AG08396 (cell line): ENCODE measurements around the gene DNPH1.

Source experiments
- DNase-seq: peaks from one replicate; pipeline ENCODE4 v3.0.0; 2012; ENCODE audit warnings: low spot score, mixed read lengths

The DNPH1 gene

DNA sequence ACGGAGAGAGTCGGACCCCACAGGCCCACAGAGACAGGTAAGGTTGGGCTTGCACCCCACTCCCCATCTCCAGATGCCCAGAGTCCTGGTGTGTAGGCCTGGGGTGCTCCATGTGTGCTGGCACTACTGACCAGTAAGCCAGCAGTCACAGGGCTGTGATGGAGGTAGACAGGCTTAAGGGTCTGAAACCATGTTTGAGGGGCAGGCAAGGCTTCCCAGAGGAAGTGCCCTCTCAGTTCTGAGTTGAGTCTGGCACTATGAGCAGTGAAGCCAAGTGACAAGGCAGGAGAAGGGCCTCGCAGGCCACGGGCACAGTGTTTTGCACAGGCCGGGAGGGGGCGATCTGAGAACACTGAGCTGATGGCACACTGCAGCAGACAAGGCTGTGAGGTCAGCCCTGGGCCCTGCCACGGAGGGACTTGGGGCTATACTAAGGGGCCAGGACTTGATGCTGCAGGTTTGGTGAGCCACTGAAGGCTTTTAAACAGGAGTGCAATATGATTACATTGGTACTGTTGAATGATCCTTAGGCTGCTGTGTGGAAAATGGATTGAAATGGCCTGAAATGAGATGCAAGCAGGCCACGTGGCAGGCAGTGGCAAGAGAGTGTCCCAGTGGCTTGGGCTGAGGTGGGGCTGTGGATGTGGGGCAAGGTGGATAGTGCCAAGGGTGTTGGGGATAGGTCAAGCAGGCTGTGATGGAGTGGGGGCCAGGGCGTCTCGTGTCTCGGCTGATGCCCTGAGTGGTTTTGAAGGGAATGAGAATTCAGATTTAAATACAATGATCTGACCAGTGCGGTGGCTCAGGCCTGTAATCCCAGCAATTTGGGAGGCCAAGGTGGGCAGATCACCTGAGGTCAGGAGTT, 34.3 kb upstream of the DNPH1 start:
- DNase-seq = peak; percentile 95

DNA sequence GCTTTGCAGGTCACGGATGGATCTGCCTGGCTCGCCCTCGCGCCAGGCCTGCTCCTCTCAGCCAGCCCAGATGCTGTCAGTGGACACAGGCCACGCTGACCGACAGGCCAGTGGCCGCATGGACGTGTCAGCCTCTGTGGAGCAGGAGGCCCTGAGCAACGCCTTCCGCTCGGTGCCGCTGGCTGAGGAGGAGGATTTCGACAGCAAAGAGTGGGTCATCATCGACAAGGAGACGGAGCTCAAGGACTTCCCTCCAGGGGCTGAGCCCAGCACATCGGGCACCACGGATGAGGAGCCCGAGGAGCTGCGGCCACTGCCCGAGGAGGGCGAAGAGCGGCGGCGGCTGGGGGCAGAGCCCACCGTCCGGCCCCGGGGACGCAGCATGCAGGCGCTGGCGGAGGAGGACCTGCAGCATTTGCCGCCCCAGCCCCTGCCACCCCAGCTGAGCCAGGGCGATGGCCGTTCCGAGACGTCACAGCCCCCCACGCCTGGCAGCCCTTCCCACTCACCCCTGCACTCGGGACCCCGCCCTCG, 33.6 kb upstream of the DNPH1 start:
- no peak for DNase-seq

GRCh38 chr6:43262000-43262779, 32.9 kb upstream of the DNPH1 start:
- DNase-seq = no peak

- no peak for DNase-seq
Measured at GRCh38 chr6:43261198-43261597, 31.9 kb upstream of the DNPH1 start.

DNA sequence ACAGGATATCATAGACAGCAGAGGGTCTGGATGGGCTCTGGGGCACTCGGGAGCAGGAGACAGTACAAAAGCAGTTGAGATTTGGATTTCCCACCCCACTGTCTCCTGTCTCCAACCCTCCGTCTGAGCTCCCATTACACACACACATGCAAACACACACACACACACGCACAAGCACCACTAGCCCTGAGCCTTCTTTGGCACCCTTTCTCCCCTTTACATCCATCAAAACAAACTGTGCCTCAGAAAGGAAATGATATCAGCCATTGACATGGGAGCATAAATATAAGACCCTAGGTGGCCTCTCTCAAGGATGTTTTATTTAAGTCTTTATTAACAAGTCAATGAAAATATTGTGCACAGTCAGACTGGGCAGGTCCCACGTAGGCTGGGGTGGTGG, 31.5 kb upstream of the DNPH1 start:
- DNase-seq = no peak

DNA sequence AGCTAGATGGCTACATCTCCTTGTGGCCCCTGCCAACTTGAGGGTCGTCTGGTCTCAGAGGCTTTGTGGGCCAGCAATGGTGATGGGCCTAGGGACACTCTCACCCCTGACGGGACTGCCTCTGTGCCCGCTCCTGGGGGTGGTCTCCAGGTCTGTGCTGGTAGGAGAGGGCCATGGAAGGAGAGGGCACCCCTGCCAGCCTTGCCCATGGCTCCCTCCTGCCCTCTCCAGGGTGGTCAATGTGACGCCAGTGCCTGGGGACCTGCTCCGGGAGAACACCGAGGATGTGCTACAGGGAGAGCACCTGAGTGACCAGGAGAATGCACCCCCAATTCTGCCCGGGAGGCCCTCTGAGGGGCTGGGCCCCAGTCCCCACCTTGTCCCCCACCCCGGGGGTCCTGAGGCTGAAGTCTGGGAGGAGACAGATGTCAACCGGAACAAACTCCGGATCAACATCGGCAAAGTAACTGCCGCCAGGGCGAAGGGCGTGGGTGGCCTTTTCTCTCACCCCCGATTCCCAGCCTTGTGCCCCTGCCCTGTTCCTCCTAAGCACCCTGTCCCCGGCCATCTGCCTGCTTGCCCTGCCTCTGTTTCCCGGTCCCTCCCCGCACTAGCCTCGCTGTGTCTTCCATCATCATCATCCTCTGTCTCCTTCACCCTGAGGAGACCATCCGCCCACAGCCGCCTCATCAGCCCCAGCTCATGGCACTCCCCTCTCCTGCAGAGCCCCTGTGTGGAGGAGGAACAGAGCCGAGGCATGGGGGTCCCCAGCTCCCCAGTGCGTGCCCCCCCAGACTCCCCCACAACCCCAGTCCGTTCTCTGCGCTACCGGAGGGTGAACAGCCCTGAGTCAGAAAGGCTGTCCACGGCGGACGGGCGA, 29.8 kb upstream of the DNPH1 start:
- no peak for DNase-seq

DNA sequence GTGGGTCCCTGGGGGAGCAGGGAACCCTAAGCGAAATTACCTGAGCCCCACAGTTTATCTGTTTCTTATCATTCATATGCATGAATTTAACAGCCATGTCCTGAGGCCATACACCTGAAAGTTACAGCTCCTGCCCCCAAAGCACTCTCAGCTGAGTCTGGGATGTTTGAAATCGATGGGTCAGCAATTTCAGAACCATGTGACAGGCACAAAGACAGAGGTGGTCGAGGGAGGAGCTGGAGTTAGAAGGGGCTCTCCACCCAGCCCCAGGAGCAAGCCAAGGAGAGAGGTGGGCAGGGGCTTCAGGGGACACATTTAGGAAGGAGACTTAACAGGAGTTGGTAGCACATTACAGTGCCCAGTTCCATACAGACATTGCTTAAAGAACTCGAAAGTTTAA, 28.9 kb upstream of the DNPH1 start:
- no peak for DNase-seq

DNA sequence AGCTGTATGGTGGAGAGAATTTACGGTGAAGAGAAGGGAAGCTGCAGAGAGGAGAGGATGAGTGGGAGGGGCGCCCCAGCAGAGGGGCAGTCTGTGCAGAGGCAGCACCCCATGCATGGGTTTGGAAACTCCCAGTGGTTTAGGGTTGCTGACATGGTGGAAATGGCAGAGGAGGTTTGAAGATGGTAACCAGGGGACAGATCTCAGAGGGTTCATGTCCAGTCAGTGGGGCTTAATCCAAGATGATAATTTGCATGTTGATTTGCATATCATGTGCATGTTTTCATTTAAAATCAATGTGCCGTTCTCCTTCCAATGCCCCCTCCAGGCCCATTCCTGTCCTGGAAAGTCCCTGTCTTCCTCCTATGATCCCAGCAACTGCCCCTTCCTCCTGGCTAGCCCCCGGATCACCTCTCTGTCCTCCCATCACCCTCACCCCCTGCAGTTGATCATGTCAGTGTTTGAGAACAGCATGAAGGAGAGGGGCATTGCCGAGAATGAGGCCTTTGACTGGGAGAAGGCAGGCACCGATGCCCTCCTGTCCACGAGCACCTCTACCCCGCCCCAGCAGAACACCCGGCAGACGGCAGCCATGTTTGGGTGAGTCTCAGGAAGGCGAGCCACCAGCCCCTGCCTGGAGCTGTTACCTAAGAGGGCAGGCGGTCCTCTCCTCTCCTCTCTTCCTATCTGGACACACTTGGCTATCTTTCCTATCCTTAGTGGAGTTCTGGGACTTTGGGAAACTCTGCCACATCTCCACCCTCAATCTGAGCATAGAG, 28.3 kb upstream of the DNPH1 start:
- DNase-seq = no peak

- no peak for DNase-seq
Measured at GRCh38 chr6:43256670-43257366, 27.5 kb upstream of the DNPH1 start.

DNA sequence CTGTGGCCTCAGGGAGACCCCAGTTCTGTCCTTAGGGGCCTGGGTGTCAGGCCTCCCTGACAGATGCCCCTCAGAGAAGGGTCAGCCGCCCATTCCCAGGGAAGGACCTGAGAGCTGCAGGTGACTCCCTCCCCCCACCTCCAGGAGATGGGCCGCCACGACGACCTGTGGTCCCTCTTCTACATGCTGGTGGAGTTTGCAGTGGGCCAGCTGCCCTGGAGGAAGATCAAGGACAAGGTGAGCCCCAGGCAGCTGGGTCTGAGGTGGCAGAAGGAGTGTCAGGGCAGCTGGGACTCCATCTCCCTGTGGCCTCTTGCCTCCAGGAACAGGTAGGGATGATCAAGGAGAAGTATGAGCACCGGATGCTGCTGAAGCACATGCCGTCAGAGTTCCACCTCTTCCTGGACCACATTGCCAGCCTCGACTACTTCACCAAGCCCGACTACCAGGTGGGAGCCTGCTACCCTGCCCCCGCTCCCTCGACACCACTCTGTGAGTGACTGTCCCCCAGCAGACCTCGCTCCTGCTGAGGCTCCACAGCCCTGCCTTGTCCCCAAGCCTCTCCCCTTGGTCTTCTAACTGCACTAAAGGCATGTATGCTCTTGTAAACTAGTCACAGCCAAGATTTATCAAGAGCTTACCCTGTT, 26.2 kb upstream of the DNPH1 start:
- DNase-seq = no peak

DNA sequence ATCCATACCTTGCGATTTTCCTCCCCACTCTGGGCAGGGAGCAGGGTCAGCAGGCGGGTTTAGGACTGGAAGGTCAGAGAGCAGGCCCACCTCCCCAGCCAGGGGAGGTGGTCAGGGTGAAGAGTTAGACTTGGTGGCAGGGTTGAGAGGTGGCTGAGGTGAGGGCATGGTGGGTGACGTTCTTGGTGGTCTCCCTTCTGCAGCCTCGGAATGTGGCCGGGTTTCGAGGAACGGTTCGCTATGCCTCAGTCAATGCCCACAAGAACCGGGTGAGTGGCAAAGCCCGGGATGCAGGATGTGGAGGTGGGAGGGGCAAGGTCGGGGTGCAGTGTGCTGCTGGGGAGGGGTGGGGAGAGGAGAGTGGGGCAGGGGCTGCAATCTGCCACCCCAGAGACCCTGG, 25.6 kb upstream of the DNPH1 start:
- no peak for DNase-seq

DNA sequence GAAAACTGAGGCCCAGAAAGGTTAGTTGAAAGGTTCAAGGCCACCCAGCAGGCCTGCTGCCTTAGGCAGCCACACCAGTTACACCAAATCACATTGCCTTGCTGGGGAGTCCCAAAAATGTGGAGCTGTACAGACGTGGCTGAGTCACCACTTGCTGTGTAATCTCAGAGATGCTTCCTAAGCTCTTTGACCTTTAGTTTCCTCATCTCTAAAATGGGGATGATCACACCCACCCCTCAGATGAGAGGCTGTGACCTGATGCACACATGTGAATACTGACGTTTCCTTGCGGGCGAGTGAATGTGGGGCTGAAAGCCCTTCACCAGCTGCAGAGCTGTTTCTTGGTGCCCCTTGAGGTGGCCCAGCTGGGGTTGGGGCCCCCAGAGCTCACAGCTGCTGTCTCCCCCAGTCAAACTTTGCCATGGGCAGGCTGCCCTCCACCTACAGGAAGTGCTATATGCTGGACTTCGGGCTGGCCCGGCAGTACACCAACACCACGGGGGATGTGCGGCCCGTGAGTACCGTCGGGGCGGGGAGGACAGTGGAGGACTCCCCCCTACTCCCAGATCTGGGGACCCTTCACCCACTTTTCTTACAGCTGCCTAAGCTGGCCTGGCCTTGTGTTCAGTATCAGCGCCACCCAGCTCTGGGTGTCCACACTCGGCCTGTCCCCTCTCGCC, 25.0 kb upstream of the DNPH1 start:
- no peak for DNase-seq

DNA sequence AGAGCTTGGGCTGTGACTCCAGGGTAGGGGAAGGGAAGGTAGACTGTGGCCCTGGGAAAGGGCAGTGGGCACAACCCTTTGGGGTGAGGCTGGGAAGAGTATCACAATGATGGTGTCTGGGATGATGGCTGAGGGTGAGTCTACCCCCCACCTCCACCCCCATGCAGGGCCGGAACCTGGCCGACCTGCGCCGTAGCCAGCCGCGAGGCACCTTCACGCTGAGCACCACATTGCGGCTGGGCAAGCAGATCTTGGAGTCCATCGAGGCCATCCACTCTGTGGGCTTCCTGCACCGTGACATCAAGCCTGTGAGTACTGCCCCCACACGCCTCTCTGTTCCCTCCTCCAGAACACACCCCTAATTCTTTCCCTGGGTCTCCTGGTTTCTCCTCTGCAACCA, 24.1 kb upstream of the DNPH1 start:
- no peak for DNase-seq

DNA sequence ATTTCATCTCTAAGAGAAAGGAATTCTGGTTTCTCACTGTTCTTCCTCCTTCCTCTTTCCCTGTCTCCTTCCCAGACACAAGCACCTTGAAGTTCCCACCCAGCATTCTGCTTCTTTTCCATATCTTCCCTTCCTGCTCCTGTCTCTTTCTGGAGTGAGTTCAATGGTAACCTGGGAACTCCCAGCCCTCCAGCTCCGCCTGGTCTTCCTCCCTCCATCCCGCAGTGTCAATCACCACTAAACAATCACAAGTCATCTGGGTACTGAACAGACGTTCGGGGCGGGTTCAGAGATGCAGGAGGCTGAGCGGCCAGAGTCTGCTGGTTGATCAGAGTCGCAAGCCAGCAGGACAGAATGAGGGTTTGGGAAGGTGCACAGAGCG, 21.7 kb upstream of the DNPH1 start:
- DNase-seq = no peak

GRCh38 chr6:43248791-43249190, 19.5 kb upstream of the DNPH1 start:
- DNase-seq = no peak

DNA sequence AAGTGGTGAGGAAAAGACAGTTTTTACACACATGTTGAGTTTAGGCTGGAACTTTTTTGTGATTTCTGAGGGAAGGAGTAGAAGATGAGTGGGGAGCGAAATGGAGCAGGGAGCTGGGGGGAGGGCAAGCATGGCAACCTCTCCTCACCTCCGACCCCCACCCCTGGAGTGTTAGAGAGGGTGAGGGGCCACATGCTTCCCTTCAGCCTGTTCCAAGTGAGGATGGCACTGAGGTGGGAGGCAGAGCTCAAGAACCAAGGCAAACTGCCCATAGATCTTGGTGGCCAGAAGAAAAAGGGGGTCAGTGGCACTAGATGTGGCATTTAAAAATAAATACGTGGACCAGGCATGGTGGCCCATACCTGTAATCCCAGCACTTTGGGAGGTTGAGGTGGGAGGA, 18.8 kb upstream of the DNPH1 start:
- DNase-seq = no peak

DNA sequence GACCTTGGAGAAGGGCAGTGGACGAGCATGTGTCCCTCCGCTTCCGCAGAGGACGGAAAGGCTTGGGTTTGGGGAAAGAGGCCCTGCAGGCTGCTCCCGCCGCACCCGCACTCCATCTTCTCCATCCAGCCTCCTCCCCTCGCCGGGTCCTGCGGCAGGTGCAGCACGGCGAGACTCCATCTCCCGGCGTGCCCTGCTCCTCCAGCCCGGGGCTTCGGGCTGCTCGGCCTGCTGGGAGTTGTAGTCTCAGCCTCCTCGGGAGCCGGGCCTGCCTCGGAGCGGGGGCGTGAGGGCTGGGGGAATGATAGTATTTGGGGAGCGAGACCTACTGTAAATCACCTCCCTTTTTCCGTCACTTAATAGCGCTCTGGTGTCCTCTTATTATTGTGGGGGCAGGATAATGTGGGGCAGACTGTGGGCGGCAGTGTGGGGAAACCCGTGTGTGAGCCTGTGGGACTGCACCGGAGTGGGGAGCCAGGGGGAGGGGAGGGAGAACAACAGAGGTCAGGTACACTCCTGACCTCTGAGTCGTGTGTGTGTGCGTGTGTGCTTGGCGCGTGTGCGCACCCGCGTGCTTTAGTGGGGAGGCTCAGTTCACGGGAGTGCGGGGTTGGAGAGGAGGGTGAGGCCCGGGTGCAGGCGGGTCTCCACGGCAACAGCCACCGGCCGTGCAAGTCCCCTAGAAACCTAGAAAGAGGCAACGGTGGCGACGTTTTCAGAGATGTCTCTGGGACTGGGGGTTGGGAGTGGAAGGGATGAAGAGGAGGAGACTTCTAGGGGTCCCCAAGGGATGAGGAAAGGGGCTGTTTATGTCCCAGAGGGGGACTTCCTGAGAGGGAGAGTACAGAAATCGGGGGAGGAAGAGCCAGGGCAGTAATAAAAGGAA, 18.1 kb upstream of the DNPH1 start:
- DNase-seq = peak; percentile 88

DNA sequence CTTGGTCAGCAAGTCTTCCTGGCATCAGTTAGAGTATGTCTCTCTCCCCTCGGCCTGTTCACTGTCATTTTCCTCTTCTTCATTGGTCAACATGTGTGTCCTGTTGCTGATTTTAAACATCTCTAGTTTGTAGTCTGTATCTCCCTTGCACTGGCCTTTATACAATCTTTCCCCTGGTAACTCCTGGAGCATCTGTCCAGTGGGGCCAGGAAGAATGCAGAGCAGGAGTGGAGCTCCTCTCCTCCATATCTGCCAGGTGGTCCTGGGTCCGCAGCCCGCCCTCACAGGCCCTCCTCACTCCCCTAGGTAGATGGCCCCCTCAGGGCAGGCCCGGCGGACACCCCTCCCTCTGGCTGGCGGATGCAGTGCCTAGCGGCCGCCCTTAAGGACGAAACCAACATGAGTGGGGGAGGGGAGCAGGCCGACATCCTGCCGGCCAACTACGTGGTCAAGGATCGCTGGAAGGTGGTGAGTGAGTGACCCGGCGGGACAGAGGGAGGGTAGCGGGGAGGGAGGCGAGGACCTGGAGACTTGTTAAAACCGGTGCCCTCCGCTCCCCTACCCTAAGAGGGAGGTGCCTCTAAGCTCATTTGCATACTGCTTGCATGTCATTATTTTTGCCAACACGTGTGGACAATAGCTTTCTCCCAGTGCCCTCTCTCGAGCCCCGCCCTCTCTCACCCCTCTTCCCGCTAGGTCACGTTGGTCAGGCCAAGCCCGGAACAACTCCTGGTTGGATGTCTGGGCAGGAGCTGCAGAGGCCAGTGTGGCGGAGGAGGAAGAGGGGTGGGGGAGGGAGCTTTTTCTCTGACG, 17.2 kb upstream of the DNPH1 start:
- no peak for DNase-seq
